SK-N-SH (cell line): Measurements from ENCODE around the gene GHRH. TPM values are rescaled to one million over a fixed set of nuclear protein-coding genes. Genes with fewer than 3 reads are reported as not detected.

Experiments
- CTCF ChIA-PET: fragments of 300-600, 350-600 bp; formaldehyde crosslinking; extraction: SDS; loops from one replicate; lab custom pipeline; 2021; lab: Yijun Ruan, JAX
- POLR2A ChIA-PET: fragments of 350-600 bp; sonication (Branson Sonifier 250); formaldehyde crosslinking; extraction: SDS; loops from one replicate; lab custom pipeline; 2020; ENCODE audit warnings: antibody characterized with exemption, inconsistent platforms; lab: Yijun Ruan, JAX
- DNase-seq: peaks from one replicate; pipeline ENCODE4 v3.0.0; 2012
- H2AFZ ChIP-seq: fragments of 200-600 bp; sonication (generic); 2 replicates; pipeline ENCODE4 v1.8.1; 2016; ENCODE audit warnings: antibody characterized with exemption, mild to moderate bottlenecking, low read depth
- H3F3A ChIP-seq: fragments of 200-600 bp; sonication (generic); replicated peaks from 2 replicates; pipeline ENCODE3; 2016; ENCODE audit warnings: antibody characterized with exemption, mild to moderate bottlenecking; ENCODE audit not compliant: insufficient read depth
- H3K27ac ChIP-seq, 2 experiments: fragments of 200-500 bp in 1 of 2; fragments of 200-600 bp in 1 of 2; sonication (Bioruptor generic) in 1 of 2; sonication (generic), shearing (Covaris generic) in 1 of 2; 2 replicates each; pipeline versions ENCODE4 v1.5.1 to v1.6.1; 2014 to 2016; ENCODE audit warnings: low read depth in 2 of 2, inconsistent platforms in 1 of 2, low read length in 1 of 2, mild to moderate bottlenecking in 1 of 2, mixed read lengths in 1 of 2
- H3K27me3 ChIP-seq: fragments of 200-600 bp; sonication (generic), shearing (Covaris generic); 2 replicates; pipeline ENCODE4 v1.6.1; 2016; ENCODE audit warnings: mixed run types; ENCODE audit not compliant: insufficient read depth
- H3K36me3 ChIP-seq, 2 experiments: fragments of 200-500 bp in 1 of 2; fragments of 200-600 bp in 1 of 2; sonication (Bioruptor generic) in 1 of 2; sonication (generic) in 1 of 2; replicated peaks in 1 of 2; 2 replicates each; pipeline versions ENCODE3 to v1.5.1; 2014 to 2016; ENCODE audit warnings: low read length in 1 of 2, mild to moderate bottlenecking in 1 of 2; ENCODE audit not compliant: insufficient read depth in 2 of 2, control insufficient read depth in 1 of 2
- H3K4me1 ChIP-seq, 2 experiments: fragments of 200-500 bp in 1 of 2; fragments of 200-600 bp in 1 of 2; sonication (Bioruptor generic) in 1 of 2; sonication (generic), shearing (Covaris generic) in 1 of 2; 2 replicates each; pipeline versions ENCODE4 v1.5.1 to v1.6.1; 2014 to 2016; ENCODE audit warnings: low read depth in 1 of 2, low read length in 1 of 2, mixed run types in 1 of 2; ENCODE audit not compliant: insufficient read depth in 2 of 2, control insufficient read depth in 1 of 2
- H3K4me2 ChIP-seq: fragments of 200-600 bp; sonication (generic), shearing (Covaris generic); 2 replicates; pipeline ENCODE4 v1.6.1; 2017; ENCODE audit warnings: mixed run types
- H3K4me3 ChIP-seq, 2 experiments: fragments of 200-500 bp in 1 of 2; fragments of 200-600 bp in 1 of 2; sonication (Bioruptor generic) in 1 of 2; sonication (generic), shearing (Covaris generic) in 1 of 2; 2 replicates each; pipeline versions ENCODE4 v1.5.1 to v1.8.1; 2014 to 2016; ENCODE audit warnings: low read depth in 2 of 2, inconsistent platforms in 1 of 2, low read length in 1 of 2, mild to moderate bottlenecking in 1 of 2, mixed read lengths in 1 of 2, moderate library complexity in 1 of 2
- H3K79me2 ChIP-seq: fragments of 200-600 bp; sonication (generic); 2 replicates; pipeline ENCODE4 v1.8.1; 2017; ENCODE audit warnings: mild to moderate bottlenecking; ENCODE audit not compliant: insufficient read depth
- H3K9ac ChIP-seq: fragments of 200-600 bp; sonication (generic); 2 replicates; pipeline ENCODE4 v1.6.1; 2017; ENCODE audit warnings: mixed run types
- H3K9me2 ChIP-seq: fragments of 200-600 bp; sonication (generic); 2 replicates; pipeline ENCODE4 v1.6.1; 2017; ENCODE audit warnings: mixed run types
- H3K9me3 ChIP-seq: fragments of 200-600 bp; sonication (generic); 2 replicates; pipeline ENCODE4 v1.6.1; 2017; ENCODE audit warnings: mixed run types, mild to moderate bottlenecking, moderate library complexity
- H4K20me1 ChIP-seq: fragments of 200-600 bp; sonication (generic); 2 replicates; pipeline ENCODE4 v1.6.1; 2017; ENCODE audit warnings: mild to moderate bottlenecking, mixed run types; ENCODE audit not compliant: insufficient read depth
- ELF1 ChIP-seq: IDR thresholded peaks from 2 replicates; pipeline ENCODE4 v1.4.0; 2012
- EP300 ChIP-seq, 2 experiments: IDR thresholded peaks; 2 replicates each; pipeline versions ENCODE4 v1.4.0 to v1.6.1; 2012; ENCODE audit warnings: borderline replicate concordance in 1 of 2, low read depth in 1 of 2, low read length in 1 of 2
- EZH2phosphoT487 ChIP-seq: fragments of 200-600 bp; sonication (generic); IDR thresholded peaks from 2 replicates; pipeline ENCODE4 v1.6.1; 2017; ENCODE audit warnings: low read depth, mixed run types, mild to moderate bottlenecking, antibody characterized with exemption, moderate library complexity, borderline replicate concordance
- FOSL2 ChIP-seq: IDR thresholded peaks from 2 replicates; pipeline ENCODE4 v1.4.0; 2012; ENCODE audit warnings: low read depth, mild to moderate bottlenecking, moderate library complexity, borderline replicate concordance
- GATA2 ChIP-seq: sonication (generic); formaldehyde crosslinking; IDR thresholded peaks from 2 replicates; pipeline ENCODE4 v1.5.0; 2020; ENCODE audit warnings: mild to moderate bottlenecking, missing genetic modification reagents
- JUND ChIP-seq: IDR thresholded peaks from 2 replicates; pipeline ENCODE4 v1.4.0; 2012
- MAX ChIP-seq: IDR thresholded peaks from 2 replicates; pipeline ENCODE4 v1.4.0; 2012; ENCODE audit warnings: low read depth
- MXI1 ChIP-seq: IDR thresholded peaks from 2 replicates; pipeline ENCODE4 v1.6.1; 2012; ENCODE audit warnings: mild to moderate bottlenecking, low read depth, low read length, improper control_type of control experiment
- NRF1 ChIP-seq: IDR thresholded peaks from 2 replicates; pipeline ENCODE4 v1.6.1; 2012; ENCODE audit warnings: low read depth, mild to moderate bottlenecking, low read length
- PBX3 ChIP-seq: IDR thresholded peaks from 2 replicates; pipeline ENCODE4; 2012
- POLR2AphosphoS5 ChIP-seq: IDR thresholded peaks from 2 replicates; pipeline ENCODE4 v1.6.1; 2012; ENCODE audit warnings: low read depth, low read length
- RAD21 ChIP-seq: IDR thresholded peaks from 2 replicates; pipeline ENCODE4 v1.6.1; 2012; ENCODE audit warnings: mild to moderate bottlenecking, low read length
- RCOR1 ChIP-seq: fragments of 150-350 bp; IDR thresholded peaks from 2 replicates; pipeline ENCODE4 v1.6.1; 2017; ENCODE audit warnings: antibody characterized with exemption, low read length
- REST ChIP-seq: IDR thresholded peaks from 2 replicates; pipeline ENCODE4 v1.6.1; 2012; ENCODE audit warnings: mild to moderate bottlenecking, low read depth, low read length, moderate library complexity
- RFX5 ChIP-seq: IDR thresholded peaks from 2 replicates; pipeline ENCODE4 v1.6.1; 2012; ENCODE audit warnings: mild to moderate bottlenecking, improper control_type of control experiment, low read length
- SIN3A ChIP-seq: IDR thresholded peaks from 2 replicates; pipeline ENCODE4 v1.6.1; 2012; ENCODE audit warnings: low read depth, mild to moderate bottlenecking, low read length, moderate library complexity, borderline replicate concordance
- SMC3 ChIP-seq: IDR thresholded peaks from 2 replicates; pipeline ENCODE4 v1.6.1; 2012; ENCODE audit warnings: low read depth, low read length, improper control_type of control experiment
- TAF1 ChIP-seq: IDR thresholded peaks from 2 replicates; pipeline ENCODE4 v1.6.1; 2012; ENCODE audit warnings: low read depth, mild to moderate bottlenecking, low read length, moderate library complexity, borderline replicate concordance
- YY1 ChIP-seq: IDR thresholded peaks from 2 replicates; pipeline ENCODE4 v1.4.0; 2012; ENCODE audit warnings: low read depth, mild to moderate bottlenecking
- ZBTB33 ChIP-seq: IDR thresholded peaks from 2 replicates; pipeline ENCODE4 v1.4.0; 2012; ENCODE audit warnings: low read depth, borderline replicate concordance
- WGBS: methylation state at CpG from one replicate; pipeline ENCODE4 v1.1.6; 2017; ENCODE audit warnings: low lambda C conversion rate; 5-methylcytosine and 5-hydroxymethylcytosine counted together
- polyA plus RNA-seq, 3 experiments: library from polyadenylated mRNA; depleted of rRNA; stranded (reverse); fragments of >200 nt; gene quantifications; 2 replicates each; pipeline ENCODE4 v1.2.3, GENCODE V29; 2012

The GHRH gene
- polyA plus RNA-seq, 1 of the 3 experiments (the other 2 are of a cell fraction) = not detected

- Histone ChIP-seq H3K9me2 (no peaks in the 10 kb centered on the region), H3K79me2 (no peaks in the 10 kb centered on the region), H4K20me1 (no peaks in the 10 kb centered on the region), H3K27me3 (peaks cover 14% of the 10 kb centered on the region; the same call in 1 of the 2 replicates), H3K4me2 (no peak overlapping the region), H3F3A (no peaks in the 10 kb centered on the region), H3K36me3 (no peaks in the 10 kb centered on the region), H3K9ac (no peak overlapping the region), H3K4me1 (peaks cover 0 to 26% of the 10 kb centered on the region in 2 experiments; a peak in 1 of 4 replicates), H3K4me3 (no peak overlapping the region), H3K9me3 (no peaks in the 10 kb centered on the region), H3K27ac (no peak overlapping the region), H2AFZ (no peak overlapping the region)
- ChIA-PET CTCF (interaction anchor here (1.0 to 1.5 kb wide), 3 partner anchors 10 to 61 kb away, joined by 3 to 4 read pairs (median 4); no protein-coding TSS in a partner anchor), POLR2A (interaction anchor here (1.2 kb wide), 1 partner anchor 15 kb away, joined by 3 read pairs; no protein-coding TSS in a partner anchor)
- 97% methylated on average over 8 of the region's 11 CpGs for WGBS
- DNase-seq = no peak
- no peak for TF ChIP-seq RFX5
- TF ChIP-seq PBX3 = no peak
- no peak for TF ChIP-seq RCOR1
- TF ChIP-seq REST = no peak
- no peak for TF ChIP-seq EP300 (IDR thresholded peaks at IDR 0.05; ENCODE audit: borderline replicate concordance in 1 of 2, low read depth in 1 of 2, low read length in 1 of 2)
- no peak for TF ChIP-seq FOSL2
- TF ChIP-seq YY1 = no peak
- no peak for TF ChIP-seq GATA2 (CRISPR knock-in tag)
- TF ChIP-seq ELF1 = no peak
- no peak for TF ChIP-seq NRF1
- TF ChIP-seq TAF1 = no peak
- no peak for TF ChIP-seq POLR2AphosphoS5
- no peak for TF ChIP-seq JUND
- TF ChIP-seq SMC3 = no peak
- TF ChIP-seq MXI1 = no peak
- no peak for TF ChIP-seq SIN3A
- no peak for TF ChIP-seq ZBTB33
- TF ChIP-seq MAX = no peak
- TF ChIP-seq EZH2phosphoT487 = no peak
- TF ChIP-seq RAD21 = no peak
These were observed 5.3 kb downstream of the GHRH start for GRCh38 chr20:37256286-37256685.
